ENCODE data around the gene EDARADD.

Gene EDARADD

GRCh38 chr1:236392182-236392581, 1.9 kb upstream of the EDARADD start:
- DNase-seq (ENCODE audit: low spot score) = no peak

DNA sequence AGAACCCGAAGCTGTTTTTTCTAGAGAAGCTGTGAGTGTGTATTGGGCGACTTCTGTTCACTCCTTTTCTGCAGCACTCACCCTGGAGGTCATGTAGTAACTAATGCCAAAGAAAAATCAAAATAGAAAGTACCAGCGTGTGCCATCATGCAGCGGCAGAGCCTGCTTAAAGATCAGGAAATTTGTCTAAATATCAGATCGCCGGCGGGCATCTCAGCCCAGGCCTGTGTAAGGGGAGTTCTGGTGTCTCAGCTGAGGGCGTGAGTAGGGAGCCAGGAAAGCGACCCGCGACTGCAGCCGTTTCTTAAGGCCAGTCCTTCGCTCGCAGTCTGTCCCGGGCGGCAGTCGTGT, 768 bp downstream of the EDARADD start:
- DNase-seq (ENCODE audit: low spot score) = no peak

DNA sequence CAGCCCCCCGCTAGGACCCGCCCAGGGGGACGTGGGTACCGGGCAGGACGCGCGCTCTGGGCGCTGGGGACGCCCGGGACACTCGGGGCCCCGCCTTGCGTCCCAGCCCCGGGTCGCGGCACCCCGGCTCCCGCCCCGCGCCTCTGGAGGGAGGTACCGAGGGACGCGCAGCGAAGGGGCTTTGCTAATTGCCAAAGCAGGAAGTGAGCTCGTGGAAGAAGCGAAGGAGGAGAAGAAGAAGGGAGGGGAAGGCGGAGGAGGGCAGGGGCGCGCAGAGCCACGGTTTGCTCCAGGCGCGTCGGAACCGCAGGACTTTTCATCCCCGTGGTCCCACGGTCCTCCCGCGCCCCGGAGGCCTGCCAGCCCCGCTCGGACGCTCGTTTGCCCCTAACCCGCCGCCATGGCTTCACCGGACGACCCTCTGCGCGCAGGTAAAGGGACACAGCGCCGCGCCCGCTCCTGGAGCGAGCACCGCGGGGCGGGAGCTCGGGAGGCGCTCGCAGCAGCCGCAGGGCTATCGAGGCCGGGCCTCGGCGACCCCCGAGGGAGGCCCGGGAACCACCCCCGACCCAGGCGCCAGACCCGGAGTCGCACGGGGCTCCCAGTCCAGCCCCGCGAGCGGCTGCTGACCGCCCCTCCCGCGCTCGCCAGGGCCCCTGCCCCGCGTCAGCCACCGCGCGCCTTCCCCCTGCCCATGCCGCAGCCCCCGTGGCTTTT, 1.3 kb downstream of the EDARADD start:
- no peak for DNase-seq (ENCODE audit: low spot score)

GRCh38 chr1:236395947-236396664, 2.0 kb downstream of the EDARADD start:
- DNase-seq (ENCODE audit: low spot score) = no peak

DNA sequence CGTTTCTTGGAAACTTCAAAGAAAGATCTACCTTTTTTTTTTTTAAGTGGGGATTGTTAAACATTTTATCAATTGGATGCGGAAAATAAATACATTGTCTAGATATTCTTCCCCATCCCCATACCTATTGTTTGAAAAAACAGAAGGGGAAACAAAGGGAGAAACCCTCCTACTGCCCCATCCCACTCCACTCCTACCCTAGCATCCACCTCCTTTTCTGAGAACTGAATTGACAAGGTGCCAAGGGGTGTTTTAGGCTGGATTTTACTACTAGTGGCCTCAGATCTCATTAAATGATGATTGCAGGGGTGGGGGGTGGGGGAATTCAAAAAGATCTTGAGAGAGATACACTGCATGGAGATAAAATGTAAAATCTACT, 2.6 kb downstream of the EDARADD start:
- no peak for DNase-seq (ENCODE audit: low spot score)

- DNase-seq (ENCODE audit: low spot score) = no peak
These were observed 3.2 kb downstream of the EDARADD start for GRCh38 chr1:236397173-236397759.

- DNase-seq (ENCODE audit: low spot score) = no peak
These were observed 4.5 kb downstream of the EDARADD start for GRCh38 chr1:236398538-236398937.

- no peak for DNase-seq (ENCODE audit: low spot score)
These were observed 6.0 kb downstream of the EDARADD start for GRCh38 chr1:236400061-236400603.

GRCh38 chr1:236401698-236402097, 7.6 kb downstream of the EDARADD start:
- DNase-seq (ENCODE audit: low spot score) = no peak

DNA sequence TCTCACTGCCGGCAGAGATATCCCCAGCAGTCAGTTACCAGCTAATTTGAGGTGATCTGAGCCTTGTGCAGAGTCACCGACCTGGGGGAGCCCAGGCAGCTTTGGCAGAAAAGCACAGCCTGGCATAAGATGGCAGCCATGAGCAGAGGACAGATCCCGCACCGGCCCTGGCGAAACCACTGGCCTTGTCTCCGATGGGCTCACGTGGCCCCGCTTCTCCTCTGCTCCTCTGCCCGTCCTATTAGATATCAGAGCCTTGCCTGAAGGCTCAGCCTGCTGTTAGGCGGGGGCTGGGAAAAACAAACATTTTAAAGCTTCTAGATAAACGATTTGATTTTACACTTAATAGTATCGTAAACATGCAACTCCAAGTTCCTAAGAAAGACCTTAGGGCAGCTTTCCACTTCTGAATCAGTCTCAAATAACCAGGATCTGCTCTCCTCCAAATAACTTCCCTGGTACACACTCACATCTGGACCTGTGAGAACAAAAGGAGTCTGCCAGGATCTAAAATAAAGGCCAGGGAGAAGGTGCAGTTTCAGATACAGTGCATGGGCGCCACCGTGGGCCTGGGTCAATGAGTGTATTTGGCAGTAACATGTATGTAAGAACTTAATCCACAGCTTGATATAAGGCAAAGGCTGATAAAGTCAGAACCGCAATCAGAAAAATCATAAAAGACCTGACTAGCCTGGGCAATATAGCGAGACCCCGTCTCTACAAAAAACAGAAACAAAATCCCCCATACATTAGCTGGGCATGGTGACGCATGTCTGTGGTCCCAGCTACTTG, 10.0 kb downstream of the EDARADD start:
- DNase-seq (ENCODE audit: low spot score) = no peak

DNA sequence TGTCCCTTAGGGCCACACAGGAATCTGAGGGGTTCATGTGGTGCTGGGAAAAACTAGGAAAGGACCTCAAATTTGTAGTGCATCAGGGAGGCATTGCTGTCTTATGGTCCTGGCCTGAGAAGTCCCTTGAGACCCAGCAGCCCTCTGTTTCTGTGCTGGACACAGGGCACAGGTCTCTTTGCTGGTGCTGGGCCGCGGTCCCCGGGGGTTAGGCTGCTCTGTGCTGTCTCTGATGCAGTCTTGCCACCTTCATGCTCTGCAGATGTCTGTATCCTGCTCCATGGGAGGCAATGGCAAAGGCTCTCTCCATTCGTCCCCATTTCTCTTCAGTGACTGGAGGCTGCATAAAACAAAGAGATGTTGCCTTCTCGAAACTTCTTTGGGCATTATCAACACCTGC, 13.0 kb downstream of the EDARADD start:
- DNase-seq (ENCODE audit: low spot score) = no peak

DNA sequence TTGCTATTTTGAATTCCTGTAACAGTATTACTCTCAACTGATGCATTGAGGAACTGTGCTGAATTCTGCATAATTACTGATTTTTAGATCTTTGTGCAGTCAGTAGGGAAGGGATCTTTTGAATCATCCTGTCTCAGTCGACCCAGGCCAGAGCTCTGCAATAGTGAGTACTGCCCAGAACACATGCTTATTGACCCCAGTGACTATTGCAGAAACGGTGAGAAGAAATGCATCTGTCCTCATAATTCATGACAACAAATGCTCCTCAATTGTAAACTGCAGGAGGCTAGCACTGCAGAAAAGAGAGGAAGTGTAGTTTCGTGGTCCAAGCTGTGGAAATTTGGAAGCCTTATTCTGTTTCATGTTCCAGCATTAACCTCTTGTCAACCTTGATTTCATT, 19.6 kb downstream of the EDARADD start:
- no peak for DNase-seq (ENCODE audit: low spot score)

- DNase-seq (ENCODE audit: low spot score) = no peak
These were observed 22.1 kb downstream of the EDARADD start for GRCh38 chr1:236416165-236416564.

GRCh38 chr1:236417336-236417735, 23.2 kb downstream of the EDARADD start:
- no peak for DNase-seq (ENCODE audit: low spot score)

DNA sequence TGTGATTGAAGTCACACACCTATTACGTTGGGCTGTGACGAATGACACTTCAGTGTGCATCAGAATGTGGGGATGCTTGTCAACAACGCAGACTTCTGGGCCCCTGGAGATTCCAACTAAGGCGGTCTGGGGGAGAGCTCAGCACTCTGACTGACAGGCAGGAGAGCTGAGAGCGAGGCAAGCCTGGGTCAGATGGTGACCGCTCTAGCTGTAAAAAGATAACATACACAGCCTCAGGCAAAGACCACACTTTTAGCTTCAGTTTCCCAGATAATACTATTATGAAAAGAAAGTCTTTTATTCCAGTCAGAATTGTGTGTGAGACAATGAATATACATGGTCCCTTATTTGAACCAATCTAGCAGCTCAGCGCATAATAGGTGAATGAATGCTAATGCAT, 25.4 kb downstream of the EDARADD start:
- no peak for DNase-seq (ENCODE audit: low spot score)

DNA sequence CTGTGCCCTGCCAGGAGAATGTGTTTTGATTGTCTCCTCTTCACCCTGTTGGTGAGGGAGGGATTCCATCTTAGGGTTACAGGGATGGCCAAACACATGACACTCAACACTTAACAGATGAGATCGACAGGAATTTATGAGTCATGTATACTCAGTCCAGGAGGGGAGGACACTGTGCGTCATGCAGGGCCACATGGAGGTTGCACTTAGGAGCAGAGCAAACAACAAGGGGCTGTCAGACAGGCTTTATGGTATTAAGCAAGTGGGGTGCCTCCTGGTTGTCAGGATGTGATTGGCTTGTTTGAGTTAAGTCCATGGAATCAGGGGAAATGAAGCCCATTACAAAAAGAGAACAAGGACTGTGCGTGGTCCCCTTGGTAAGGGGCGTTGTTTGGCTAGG, 26.9 kb downstream of the EDARADD start:
- no peak for DNase-seq (ENCODE audit: low spot score)

- DNase-seq (ENCODE audit: low spot score) = no peak
These were observed 27.9 kb downstream of the EDARADD start for GRCh38 chr1:236421850-236422516.

- no peak for DNase-seq (ENCODE audit: low spot score)
These were observed 28.4 kb downstream of the EDARADD start for GRCh38 chr1:236422517-236422876.

GRCh38 chr1:236425031-236425663, 31.1 kb downstream of the EDARADD start:
- DNase-seq (ENCODE audit: low spot score) = no peak

DNA sequence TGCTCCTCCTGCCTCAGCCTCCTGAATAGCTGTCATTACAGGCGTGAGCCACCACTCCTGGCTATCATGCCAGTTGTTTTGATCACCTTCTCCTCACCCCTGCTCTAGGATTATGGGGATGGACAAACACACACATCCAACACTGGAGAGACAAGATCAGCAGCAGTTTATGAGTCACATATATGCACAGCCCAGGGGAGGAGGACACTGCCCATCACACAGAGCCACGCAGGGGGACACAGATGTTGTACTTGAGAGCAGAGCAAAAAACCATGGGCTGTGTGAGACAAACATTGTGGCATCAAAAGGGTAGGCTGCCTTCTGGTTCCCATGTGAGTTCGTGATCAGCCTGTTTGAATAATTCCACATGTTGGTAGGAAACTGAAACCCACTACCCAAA, 32.1 kb downstream of the EDARADD start:
- DNase-seq (ENCODE audit: low spot score) = no peak

DNA sequence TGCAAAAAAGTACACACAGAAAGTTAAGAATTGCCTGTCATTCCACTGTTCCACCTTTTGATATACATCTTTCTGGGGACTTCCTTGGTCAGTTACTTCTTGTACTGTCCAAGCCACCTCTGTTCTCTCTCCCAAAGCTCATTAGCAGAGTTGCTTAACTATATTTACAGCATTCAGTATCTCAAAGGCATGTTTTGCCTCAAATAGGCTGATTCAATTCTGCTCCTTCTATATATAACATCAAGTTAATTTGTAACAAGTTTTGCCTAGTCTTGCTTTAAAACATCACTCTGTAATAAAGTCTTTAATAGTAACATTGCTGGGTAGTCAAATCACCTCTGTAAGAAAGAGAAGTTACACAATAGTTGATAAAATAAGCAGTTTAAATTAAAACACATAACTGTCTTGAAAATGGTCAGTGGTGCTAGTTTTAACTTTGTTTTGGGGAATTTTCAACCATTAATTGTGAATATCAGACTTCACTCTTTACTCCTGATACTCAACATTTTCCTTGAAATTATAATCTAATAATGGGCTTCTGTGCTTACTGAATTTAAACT, 35.7 kb downstream of the EDARADD start:
- DNase-seq (ENCODE audit: low spot score) = no peak

All from putamen (tissue), 1 donor.